NCI-H345 treated with DMSO at 0.1 percent for 48 hours (cell line): ENCODE data around the gene RPS18.
A peak's percentile ranks its signal among the peaks of the same experiment; 100 is the strongest.
"Not testable (repeated sequence)": the region's sequence is repeated elsewhere in the genome, so short reads cannot be mapped to it uniquely, and the experiment has no call there.

Source experiments
- DNase-seq: peaks from one replicate; lab custom pipeline; 2025; ENCODE audit not compliant: unreplicated experiment; lab: John Stamatoyannopoulos, UW

Gene RPS18

DNA sequence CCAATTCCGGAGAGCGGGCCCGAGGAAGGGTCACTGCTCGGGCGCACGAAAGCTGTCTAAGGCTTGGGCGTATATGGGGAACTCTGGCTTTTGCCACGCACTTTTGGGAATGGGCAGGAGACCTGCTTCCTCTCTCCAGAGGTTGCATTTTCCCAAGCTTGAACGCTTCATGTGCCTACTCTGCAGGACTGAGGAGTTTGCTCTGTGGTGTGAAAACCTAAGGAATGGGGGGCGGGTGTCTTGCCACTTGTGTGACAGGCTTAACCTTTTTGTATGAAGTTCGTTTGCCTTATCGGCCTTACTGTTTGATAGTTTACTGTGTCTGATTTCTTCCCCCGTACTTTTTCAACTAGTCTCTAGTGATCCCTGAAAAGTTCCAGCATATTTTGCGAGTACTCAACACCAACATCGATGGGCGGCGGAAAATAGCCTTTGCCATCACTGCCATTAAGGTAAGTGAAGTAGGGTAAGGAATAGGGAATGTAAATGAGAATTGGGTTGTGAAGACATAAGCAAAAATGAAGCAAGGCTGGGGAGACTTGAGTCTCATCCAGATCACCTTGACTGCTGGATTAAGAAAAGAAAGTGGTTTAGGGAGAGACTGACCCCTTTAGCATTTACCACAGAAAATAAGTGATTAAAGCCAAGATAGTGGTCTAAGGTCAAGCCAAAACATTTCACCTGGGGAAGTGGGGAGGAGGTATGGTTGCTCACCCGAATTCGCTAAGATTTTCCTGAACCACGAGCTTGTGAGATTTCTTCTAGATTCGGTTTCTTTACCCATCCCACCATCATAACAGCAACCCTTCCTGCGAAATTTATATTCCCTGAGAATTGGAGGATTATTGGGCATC lies 627 bp downstream of the RPS18 start:
- DNase-seq = no peak

- no peak for DNase-seq
Measured at GRCh38 chr6:33273129-33273923, 1.5 kb downstream of the RPS18 start.

DNA sequence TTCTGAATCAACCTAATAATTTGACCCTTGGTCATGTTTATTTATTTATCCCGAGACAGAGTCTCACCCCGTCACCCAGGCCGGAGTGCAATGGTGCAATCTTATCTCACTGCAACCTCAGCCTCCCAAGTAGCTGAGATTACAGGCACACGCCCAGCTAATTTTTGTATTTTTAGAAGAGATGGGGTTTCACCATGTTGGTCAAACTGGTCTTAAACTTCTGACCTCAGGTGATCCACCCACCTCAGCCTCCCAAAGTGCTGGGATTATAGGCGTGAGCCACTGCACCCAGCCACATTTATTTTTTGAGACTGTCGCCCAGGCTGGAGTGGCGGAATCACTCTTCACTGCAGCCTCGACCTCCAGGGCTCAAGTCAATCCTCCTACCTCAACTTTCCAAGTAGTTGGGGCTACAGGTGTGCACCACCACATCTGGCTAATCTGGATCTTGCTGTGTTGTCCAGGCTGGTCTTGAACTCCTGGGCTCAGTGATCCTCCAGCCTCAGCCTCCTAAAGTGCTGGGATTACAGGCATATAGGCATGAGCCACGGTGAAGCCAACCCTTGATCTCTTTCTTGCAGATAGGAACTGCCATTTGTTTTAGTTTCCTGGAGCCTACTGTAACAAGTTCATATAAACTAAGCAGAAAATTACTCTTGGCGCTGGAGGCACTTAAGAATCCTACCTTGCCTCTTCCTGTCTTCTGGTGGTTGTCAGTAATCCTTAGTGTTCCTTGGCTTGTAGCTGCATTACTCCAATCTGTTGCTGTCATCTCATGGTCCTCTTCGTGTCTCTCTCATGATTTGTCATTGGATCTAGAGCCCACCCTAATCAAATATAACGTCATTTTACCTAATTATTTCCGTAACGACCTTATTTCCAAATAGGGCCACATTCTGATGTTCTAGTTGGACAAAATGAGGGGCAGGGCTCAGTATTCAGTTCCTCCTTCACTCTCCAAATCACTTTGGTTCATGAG lies 2.3 kb downstream of the RPS18 start:
- DNase-seq = no peak

DNA sequence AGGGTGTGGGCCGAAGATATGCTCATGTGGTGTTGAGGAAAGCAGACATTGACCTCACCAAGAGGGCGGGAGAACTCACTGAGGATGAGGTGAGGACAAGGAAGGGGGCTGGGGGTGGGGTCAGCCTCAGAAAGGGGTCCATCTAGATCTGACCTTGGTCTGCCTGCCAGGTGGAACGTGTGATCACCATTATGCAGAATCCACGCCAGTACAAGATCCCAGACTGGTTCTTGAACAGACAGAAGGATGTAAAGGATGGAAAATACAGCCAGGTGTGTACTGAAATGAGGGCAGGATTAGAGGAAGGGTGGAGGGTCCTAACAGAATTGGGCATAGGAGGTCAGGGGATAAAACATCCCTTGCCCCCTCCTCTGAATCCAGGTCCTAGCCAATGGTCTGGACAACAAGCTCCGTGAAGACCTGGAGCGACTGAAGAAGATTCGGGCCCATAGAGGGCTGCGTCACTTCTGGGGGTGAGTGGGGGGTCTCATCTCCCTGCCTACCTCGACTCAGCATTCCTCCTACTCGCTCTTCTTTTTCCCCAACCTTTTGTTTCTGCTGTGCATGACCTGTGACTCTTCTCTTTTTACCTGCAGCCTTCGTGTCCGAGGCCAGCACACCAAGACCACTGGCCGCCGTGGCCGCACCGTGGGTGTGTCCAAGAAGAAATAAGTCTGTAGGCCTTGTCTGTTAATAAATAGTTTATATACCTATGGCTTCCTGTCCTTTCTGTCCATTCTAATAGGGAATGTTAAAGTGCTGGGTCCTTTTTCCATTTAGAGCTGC lies 4.1 kb downstream of the RPS18 start:
- DNase-seq = not testable (repeated sequence)

GRCh38 chr6:33276581-33276863 lies 4.6 kb downstream of the RPS18 start:
- DNase-seq = no peak

DNA sequence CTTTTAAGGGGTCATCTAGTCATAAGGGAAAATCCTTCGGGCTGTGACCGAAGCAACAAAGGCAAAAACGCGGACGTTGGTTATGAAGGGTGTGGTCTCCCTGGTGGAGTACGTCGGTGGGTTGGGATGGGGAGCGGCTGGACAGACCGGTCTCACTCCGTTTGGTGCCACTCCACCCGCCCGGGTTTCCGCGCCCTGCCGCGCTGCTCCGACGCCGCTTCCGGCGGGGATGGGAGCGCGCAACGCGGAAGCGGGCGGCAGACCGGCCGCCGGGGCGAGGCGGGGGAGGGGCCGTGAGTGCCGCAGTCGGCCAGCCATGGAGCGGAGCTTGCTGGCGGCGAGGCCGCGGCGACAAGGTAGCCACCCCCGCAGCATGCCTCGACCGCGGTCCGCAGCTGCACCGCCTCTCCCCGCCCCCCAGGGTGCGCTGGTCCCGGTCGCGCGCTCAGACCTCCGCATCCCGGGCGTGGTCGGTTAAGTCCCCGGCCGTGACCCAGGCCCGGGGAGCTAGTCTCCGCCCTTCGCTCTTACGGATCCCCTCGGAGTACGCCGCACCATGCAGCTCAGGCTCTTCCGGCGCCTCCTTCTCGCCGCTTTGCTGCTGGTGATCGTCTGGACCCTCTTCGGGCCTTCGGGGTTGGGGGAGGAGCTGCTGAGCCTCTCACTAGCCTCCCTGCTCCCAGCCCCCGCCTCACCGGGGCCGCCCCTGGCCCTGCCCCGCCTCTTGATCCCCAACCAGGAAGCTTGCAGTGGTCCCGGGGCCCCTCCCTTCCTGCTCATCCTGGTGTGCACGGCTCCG lies 5.2 kb downstream of the RPS18 start, which contains the start of gene B3GALT4:
Gene B3GALT4 (plus strand): TSS at position 260 of the 799 bp plus-strand sequence. CDS start 297 bp downstream, at position 557.
- peak; percentile 61 for DNase-seq

DNA sequence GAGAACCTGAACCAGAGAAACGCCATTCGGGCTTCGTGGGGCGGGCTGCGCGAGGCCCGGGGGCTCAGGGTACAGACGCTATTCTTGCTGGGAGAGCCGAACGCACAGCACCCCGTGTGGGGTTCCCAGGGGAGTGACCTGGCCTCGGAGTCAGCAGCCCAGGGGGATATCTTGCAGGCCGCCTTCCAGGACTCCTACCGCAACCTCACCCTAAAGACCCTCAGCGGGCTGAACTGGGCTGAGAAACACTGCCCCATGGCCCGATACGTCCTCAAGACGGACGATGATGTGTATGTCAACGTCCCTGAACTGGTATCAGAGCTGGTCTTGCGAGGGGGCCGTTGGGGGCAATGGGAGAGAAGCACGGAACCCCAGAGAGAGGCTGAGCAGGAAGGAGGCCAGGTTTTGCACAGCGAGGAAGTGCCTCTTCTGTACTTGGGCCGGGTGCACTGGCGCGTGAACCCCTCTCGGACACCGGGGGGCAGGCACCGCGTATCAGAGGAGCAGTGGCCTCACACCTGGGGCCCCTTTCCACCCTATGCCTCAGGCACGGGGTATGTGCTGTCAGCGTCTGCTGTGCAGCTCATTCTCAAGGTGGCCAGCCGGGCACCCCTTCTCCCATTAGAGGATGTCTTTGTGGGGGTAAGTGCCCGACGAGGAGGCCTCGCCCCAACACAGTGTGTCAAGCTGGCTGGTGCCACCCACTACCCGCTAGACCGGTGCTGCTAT lies 6.0 kb downstream of the RPS18 start:
- no peak for DNase-seq

- DNase-seq = no peak
Measured at GRCh38 chr6:33278392-33278741, 6.5 kb downstream of the RPS18 start.

- no peak for DNase-seq
Measured at GRCh38 chr6:33278810-33279209, 6.9 kb downstream of the RPS18 start.

GRCh38 chr6:33279257-33279695 lies 7.4 kb downstream of the RPS18 start:
- DNase-seq = no peak

GRCh38 chr6:33279971-33280511 lies 8.2 kb downstream of the RPS18 start:
- DNase-seq = no peak

DNA sequence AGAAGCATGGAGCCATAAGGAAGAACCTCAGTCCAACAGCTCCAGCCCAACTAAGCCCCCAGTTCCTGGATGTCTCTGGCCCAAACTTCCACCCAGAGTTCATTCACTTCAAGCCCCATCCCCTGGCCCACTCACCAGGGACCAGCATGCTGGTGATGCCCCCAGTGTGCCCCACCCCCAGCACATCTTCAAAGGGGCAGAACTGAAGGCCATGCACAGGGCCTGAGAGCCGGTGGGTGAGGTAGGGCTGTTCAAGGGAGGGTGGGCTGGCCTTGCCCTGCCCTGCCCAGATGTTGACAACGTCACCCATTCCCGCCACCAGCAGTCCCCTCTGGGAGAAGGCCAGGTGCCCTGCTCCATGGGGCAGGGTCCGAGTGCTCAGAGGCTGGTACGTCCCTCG lies 8.7 kb downstream of the RPS18 start:
- DNase-seq = no peak

GRCh38 chr6:33285214-33285613 lies 13.3 kb downstream of the RPS18 start:
- not testable (repeated sequence) for DNase-seq

DNA sequence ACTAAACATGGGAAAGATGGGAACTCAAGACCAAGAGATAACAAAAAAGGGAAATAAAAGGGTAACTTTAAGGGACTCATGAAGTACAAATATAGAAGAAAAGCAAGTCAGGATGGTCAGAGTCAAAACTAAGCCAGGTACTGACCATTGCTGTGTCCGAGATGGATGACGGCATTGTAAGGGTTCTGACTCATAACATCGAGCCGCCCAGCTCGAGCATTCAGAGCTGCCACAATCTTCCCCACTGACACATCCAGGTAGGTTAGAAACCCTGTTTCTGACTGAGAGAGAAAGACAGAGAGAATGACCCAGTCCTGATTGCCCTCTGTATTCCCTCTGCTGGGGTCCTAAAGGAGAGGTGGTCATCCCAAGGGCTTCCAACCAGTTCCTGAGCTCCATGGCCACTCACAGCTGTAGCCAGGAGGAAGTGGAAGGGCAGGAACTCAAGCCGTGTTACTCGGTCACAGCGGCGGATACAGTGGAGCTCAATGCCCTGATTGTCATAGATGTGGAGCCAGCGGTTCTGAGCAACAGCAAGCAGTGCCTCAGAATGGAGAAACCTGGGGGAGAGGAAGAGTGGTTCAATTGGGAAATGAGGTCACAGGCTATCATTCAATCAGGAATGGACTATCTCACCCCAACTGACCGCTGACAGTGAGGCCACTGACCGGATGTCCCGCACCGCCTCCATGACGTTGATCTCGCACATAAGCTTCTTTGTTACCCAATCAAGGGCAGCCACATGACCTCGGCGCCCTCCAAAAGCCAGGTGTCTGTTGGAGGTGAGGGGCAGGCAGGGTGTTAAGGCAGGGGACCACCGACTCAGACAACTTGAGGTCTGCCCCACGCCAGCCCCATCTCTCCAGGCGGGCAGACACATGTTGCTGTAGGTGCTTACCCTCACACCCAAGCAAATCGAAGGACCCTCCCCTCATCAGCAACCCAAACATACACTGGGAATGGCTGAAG lies 15.4 kb downstream of the RPS18 start:
- DNase-seq = no peak

- no peak for DNase-seq
Measured at GRCh38 chr6:33288141-33288920, 16.5 kb downstream of the RPS18 start.

GRCh38 chr6:33288921-33289783 lies 17.3 kb downstream of the RPS18 start, which contains the start of the genes PFDN6 and WDR46:
TSS of gene PFDN6 (plus strand) at chr6:33289601. CDS start at chr6:33289857, 256 bp downstream.
TSS of gene WDR46 (minus strand) at chr6:33289239. CDS start at chr6:33289170, 69 bp downstream.
- peak; percentile 97 for DNase-seq
